ENCODE data around the gene B3GALNT2. TPM values are rescaled to one million over a fixed set of nuclear protein-coding genes. Genes with fewer than 3 reads are reported as not detected.
"Not testable (repeated sequence)": the region's sequence is repeated elsewhere in the genome, so short reads cannot be mapped to it uniquely, and the experiment has no call there.

Gene B3GALNT2
- total RNA-seq, 1 experiment from 2014 or later = 60.6 TPM

GRCh38 chr1:235473806-235474205 lies 30.4 kb downstream of the B3GALNT2 start:
- Histone ChIP-seq H3K79me2 (ENCODE audit: low read depth) (no peaks in the 10 kb centered on the region), H3K4me1 (replicated peaks; ENCODE audit: insufficient read depth) (peaks cover 11% of the 10 kb centered on the region), H3K4me3 (no peak overlapping the region), H2AFZ (no peak overlapping the region), H3K9me3 (ENCODE audit: insufficient read depth, low read depth) (no peaks in the 10 kb centered on the region), H3K27me3 (ENCODE audit: insufficient read depth, low read depth) (no peaks in the 10 kb centered on the region), H3K36me3 (ENCODE audit: low read depth) (peaks cover 2% of the 10 kb centered on the region; the same call in 1 of the 2 replicates), H3K4me2 (no peak overlapping the region), H3K27ac (no peak overlapping the region), H3F3A (ENCODE audit: insufficient read depth, low read depth) (peaks cover 28% of the 10 kb centered on the region), H3K9me2 (ENCODE audit: insufficient read depth) (no peaks in the 10 kb centered on the region), H4K20me1 (ENCODE audit: insufficient read depth) (no peaks in the 10 kb centered on the region)
- BruUV-seq (replicated peaks) = no TSS peak
- CTCF ChIA-PET = interaction anchor here (0.6 kb wide), 2 partner anchors 56 to 144 kb away, joined by 5 to 7 read pairs; no protein-coding TSS in a partner anchor
- TF ChIP-seq CTCF (conservative IDR thresholded peaks at IDR 0.05) (no peak), EZH2 (IDR thresholded peaks at IDR 0.05; ENCODE audit: low read depth) (no peak)
- POLR2A ChIA-PET (ENCODE audit: unreplicated experiment) = interaction anchor here (0.5 kb wide), 1 partner anchor 235 kb away, joined by 3 read pairs; no protein-coding TSS in a partner anchor
- DNase-seq = no peak
- intact Hi-C loops (cut with micrococcal nuclease; ENCODE audit: unreplicated experiment) = loop anchor here (2.0 kb wide), 1 partner anchor 13 kb away; no protein-coding TSS in a partner anchor

- no peaks in the 10 kb centered on the region for H3K79me2 ChIP-seq (ENCODE audit: low read depth)
- intact Hi-C loops (cut with micrococcal nuclease; ENCODE audit: unreplicated experiment) = no loop called here
- H3K27me3 ChIP-seq (ENCODE audit: insufficient read depth, low read depth) = no peaks in the 10 kb centered on the region
- H3K36me3 ChIP-seq (ENCODE audit: low read depth) = 0 out of 2 replicates have a peak, but pooled peaks cover 2% of the 10 kb centered on the region
- H3K4me1 ChIP-seq (replicated peaks; ENCODE audit: insufficient read depth) = peaks cover 15% of the 10 kb centered on the region
- no peaks in the 10 kb centered on the region for H3K9me3 ChIP-seq (ENCODE audit: insufficient read depth, low read depth)
- peaks cover 42% of the 10 kb centered on the region for H3F3A ChIP-seq (ENCODE audit: insufficient read depth, low read depth)
- no peak overlapping the region for H3K4me2 ChIP-seq
- H3K9me2 ChIP-seq (ENCODE audit: insufficient read depth) = no peaks in the 10 kb centered on the region
- no peak overlapping the region for H2AFZ ChIP-seq
- ChIA-PET POLR2A (ENCODE audit: unreplicated experiment) (no interaction called here), CTCF (no interaction called here)
- no peak overlapping the region for H3K27ac ChIP-seq
- no peak for DNase-seq
- no peak overlapping the region for H3K4me3 ChIP-seq
- no TSS peak for BruUV-seq (replicated peaks)
- TF ChIP-seq CTCF (conservative IDR thresholded peaks at IDR 0.05) (no peak), EZH2 (IDR thresholded peaks at IDR 0.05; ENCODE audit: low read depth) (no peak)
- no peaks in the 10 kb centered on the region for H4K20me1 ChIP-seq (ENCODE audit: insufficient read depth)
Observed at GRCh38 chr1:235470741-235471439, 33.4 kb downstream of the B3GALNT2 start.

- BruUV-seq (replicated peaks); H3K79me2 ChIP-seq (ENCODE audit: low read depth); DNase-seq; intact Hi-C loops (cut with micrococcal nuclease; ENCODE audit: unreplicated experiment); H3K9me3 ChIP-seq (ENCODE audit: insufficient read depth, low read depth); H2AFZ ChIP-seq; H3K9me2 ChIP-seq (ENCODE audit: insufficient read depth); H4K20me1 ChIP-seq (ENCODE audit: insufficient read depth); H3K4me2 ChIP-seq; POLR2A ChIA-PET (ENCODE audit: unreplicated experiment); H3K4me3 ChIP-seq; CTCF ChIA-PET; H3K27me3 ChIP-seq (ENCODE audit: insufficient read depth, low read depth): not testable (repeated sequence)
- Histone ChIP-seq H3K4me1 (replicated peaks; ENCODE audit: insufficient read depth) (peaks cover 15% of the 10 kb centered on the region), H3F3A (ENCODE audit: insufficient read depth, low read depth) (peaks cover 45% of the 10 kb centered on the region), H3K27ac (peak overlapping the region; percentile 74), H3K36me3 (ENCODE audit: low read depth) (peaks cover 10% of the 10 kb centered on the region; the same call in 1 of the 2 replicates)
Observed at GRCh38 chr1:235469897-235470296, 34.4 kb downstream of the B3GALNT2 start.
